ENCODE data around the gene MYD88.

- TF ChIP-seq CTCF (conservative IDR thresholded peaks at IDR 0.05 in 1 of 2, IDR thresholded peaks at IDR 0.05 in 1 of 2; ENCODE audit: extremely low read depth in 1 of 2, insufficient read depth in 1 of 2, low read depth in 1 of 2, low read length in 2 of 2), result no peak
- TF ChIP-seq EZH2 (IDR thresholded peaks at IDR 0.05; ENCODE audit: borderline replicate concordance, low read length), result no peak
Measured at GRCh38 chr3:38154625-38155255, 16.3 kb downstream of the MYD88 start.
